Limb (tissue), 2 donors: ENCODE results near the gene PATJ.

Source experiments
- DNase-seq, 2 donors: peaks; one replicate each; pipeline ENCODE4 v3.0.0-alpha.2; 2016; ENCODE audit errors: extremely low spot score in 2 of 2

Gene PATJ

DNA sequence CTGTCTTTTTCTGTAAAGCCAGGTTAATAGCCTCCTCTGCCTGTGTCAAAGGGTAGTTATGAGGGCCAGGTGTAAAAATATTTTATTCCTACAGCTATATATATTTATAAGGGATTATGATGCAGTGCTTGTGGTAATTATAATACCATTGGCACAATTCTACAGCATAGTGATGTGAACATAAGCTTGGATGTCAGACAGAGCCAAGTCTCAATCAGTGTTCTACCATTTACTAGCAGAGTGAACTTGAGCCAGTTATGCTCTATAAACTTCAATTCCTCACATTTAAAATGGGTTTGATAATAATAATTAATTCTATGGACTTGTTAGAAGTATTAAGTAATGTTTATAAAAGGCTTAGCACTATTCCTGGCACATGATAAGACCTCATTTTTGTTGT is 300.9 kb downstream of the PATJ start:
- DNase-seq: no peak

- no peak for DNase-seq
Measured at GRCh38 chr1:62045574-62045973, 303.3 kb downstream of the PATJ start.

- DNase-seq: no peak
Measured at GRCh38 chr1:62046927-62047326, 304.6 kb downstream of the PATJ start.

GRCh38 chr1:62050165-62050564 is 307.9 kb downstream of the PATJ start:
- no peak for DNase-seq

DNA sequence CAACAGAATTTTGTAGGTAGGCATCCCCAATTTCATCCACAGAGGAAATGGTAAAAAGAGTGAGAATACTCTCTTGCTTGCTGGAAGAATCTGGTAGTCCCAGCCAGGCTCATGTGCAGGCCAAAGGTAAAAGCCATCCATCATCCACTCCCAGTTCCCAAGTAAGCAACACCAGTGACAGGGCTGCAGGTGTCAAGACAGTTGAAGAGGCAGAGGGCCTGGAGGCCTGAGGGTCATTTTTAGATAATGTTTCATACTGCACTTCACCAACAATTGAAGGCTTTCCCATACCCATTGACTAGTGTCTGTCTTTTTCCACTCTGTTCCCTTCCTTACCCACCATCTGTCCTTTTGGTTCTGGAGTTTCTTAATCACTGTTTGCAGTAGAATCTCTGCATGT is 310.7 kb downstream of the PATJ start:
- no peak for DNase-seq

DNA sequence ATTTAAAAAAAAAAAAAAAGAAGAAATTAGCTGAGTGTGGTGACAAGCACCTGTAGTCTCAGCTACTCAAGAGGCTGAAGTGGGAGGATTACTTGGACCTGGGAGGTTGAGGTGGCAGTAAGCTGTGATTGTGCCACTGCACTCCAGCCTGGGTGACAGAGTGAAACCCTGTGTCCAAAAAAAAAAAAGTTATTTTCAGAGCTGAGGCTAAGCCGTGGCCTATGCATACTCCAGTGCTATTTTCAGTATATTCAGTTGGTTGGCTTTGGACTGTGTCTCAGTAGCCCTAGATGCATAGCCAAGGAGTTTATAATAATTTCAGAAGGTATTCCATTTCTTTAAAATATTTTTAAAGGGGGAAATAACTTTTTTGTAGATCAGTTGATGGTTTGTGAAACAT is 311.9 kb downstream of the PATJ start:
- DNase-seq: no peak

GRCh38 chr1:62057230-62057629 is 314.9 kb downstream of the PATJ start:
- no peak for DNase-seq

- DNase-seq: no peak
Measured at GRCh38 chr1:62057641-62058290, 315.5 kb downstream of the PATJ start.

GRCh38 chr1:62058956-62059355 is 316.7 kb downstream of the PATJ start:
- no peak for DNase-seq

- no peak for DNase-seq
Measured at GRCh38 chr1:62062087-62062486, 319.8 kb downstream of the PATJ start.

DNA sequence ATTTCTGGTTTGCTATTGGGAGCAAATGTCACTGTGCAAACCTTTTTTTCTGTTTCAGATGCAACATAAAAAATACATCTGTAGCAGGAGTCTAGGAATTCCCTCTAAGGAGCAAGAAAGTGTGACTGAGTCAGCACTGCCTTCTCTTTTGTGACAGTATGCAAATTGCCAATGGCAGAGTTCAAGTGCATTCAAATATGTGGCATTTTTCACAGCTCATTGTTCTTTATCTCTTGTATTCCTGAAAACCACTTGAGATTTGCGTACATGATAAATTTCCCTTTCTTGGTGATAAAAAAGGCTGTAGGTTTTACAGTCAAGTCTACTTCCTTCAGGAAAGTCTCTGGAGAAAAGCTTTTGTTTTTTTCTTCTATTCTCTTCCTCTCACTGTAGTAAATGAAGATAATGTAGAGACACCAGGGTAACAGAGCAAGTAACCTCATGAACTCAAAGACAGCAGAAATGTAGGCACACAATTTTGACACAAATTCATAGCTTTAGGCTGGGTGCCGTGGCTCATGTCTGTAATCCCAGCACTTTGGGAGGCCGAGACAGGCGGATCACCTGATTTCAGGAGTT is 322.6 kb downstream of the PATJ start:
- DNase-seq: no peak

DNA sequence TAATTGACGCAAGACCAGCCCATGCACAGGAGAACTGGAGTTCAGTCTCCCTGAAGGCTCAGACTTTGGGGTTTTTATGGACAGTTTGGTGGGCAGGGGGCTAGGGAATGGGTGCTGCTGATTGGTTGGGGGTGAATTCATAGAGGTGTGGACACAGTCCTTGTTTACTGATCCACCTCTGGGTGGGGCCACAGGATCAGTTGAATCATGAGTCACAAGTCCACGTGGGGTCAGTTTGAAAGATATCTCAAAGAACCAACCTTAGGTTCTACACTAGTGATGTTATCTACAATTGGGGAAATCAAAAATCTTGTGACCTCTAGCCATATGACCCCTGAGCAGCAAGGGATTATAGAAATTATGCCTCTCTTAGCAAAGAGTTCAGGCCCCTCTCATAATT is 324.4 kb downstream of the PATJ start:
- DNase-seq: no peak

DNA sequence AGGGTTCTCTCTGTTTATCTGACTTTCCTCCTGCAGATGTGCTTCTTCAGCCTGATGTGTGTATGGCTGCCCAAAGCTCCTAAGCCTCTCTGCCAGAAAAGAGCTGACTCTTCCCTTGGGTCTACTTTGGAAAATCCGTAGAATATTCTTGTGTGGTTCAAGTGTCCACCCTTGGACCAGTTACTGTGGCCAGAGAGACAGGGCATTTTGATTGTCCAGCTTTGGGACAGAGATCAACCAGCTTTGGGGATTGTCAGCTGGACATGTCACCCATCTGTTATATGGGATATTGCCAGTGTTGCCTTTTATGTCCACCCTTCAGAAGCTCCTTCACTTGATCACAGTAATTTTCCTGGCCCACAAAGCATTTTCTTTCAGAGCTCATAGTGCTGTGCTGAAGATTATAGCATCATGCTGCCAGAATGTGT is 326.1 kb downstream of the PATJ start:
- no peak for DNase-seq

DNA sequence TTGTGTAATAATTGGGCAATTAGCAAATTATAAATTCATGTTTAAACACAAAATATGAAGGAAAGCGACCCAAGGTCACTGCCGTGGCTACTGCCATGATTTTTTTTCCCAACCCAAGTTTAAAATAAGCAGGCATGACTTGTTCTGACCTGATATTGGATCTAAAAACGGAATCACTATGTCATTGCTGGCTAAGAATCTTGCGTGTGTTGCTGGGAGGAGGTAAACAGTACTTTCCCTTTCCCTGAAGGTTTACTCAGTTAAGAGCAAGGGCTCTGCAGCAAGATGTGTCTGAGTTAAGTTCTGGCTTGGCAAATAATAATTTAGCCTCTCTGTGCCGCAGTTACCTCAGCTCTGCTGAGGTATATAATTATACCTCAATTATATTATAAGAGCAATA is 326.7 kb downstream of the PATJ start:
- DNase-seq: peak in 1 of 2 donors; percentile 59

- peak in 1 of 2 donors; percentile 38 for DNase-seq
Measured at GRCh38 chr1:62070384-62071011, 328.2 kb downstream of the PATJ start.

DNA sequence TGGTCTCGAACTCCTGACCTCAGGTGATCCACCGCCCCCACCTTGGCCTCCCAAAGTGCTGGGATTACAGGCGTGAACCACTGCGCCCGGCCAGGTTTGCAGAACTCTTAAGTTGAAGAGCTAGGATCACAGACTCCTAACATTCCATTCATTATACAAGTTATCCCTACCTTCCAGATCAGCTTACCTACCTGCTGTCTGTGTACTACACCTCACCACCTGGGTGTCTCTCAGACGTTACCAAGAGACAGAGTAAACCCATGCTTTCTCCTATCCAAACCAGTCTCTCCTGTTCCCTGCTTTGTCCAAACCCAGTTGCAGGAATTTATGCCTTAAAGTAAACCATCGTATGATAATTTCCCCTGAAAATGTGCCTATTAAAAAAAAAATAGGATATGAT is 329.4 kb downstream of the PATJ start:
- DNase-seq: no peak

DNA sequence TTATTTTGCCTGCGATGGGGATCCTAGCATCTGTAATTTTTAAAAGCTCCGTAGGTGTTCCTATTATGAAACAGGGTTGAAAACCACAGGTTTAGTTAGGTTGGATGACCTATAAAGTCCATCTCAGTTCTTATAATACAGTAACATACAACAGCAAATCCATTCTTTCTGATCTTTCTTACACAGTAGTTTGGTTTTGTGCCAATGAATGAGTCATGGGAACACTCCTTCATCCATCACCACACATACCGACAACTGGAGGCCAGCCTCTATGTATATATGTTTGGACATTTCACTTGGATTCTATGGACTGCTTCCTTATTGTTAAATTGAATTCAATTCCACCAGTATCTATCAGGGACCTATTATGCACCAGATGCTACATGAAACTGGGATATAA is 334.0 kb downstream of the PATJ start:
- no peak for DNase-seq

DNA sequence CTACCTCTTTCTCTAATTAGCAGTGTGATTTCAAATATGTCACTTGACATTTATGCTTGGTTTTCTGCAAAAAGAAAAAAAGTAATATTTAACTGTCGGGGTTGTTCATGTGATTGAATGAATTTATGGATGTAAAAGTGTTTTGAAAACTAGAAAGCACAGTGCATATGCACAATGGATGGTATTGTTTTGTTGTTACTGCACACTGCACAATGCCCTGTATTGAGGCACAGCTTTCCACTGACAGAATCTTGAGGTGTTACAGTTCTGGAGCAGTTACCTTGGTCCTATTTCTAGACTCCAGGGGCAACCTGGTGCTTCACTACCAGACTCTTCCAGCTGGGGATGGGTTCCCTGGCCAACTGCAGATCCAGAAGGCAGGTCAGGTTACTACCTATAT is 335.5 kb downstream of the PATJ start:
- no peak for DNase-seq

GRCh38 chr1:62082456-62083363 is 340.4 kb downstream of the PATJ start:
- DNase-seq: peak; percentile 41 to 59

GRCh38 chr1:62084310-62084890 is 342.1 kb downstream of the PATJ start:
- DNase-seq: no peak

- DNase-seq: no peak
Measured at GRCh38 chr1:62088439-62088838, 346.2 kb downstream of the PATJ start.

DNA sequence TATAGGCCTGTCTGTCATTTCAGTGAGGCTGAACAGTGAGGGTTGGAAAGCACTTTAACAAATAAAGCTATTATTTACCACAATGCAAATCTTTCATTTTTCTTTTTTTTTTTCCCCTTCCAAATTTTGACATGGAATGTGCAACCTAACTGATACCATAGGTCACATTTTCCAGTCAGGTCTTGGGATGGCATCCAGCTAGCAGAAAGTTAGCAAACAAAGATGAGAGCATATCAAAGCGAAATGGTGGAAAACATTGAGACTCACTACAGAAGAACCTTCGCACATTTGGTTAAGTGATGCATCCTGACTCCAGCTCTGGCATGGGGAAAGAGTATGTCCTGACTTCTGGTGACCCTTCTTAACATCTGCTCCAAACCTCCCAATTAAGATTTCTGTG is 347.3 kb downstream of the PATJ start:
- DNase-seq: no peak
